ENCODE results near the gene SCN4B. TPM values are rescaled to one million over a fixed set of nuclear protein-coding genes. Genes with fewer than 3 reads are reported as not detected.

SCN4B gene
- total and polyA plus RNA-seq, 2 donors (not counting 3 experiments of a cell fraction or from before 2014, with no cell fraction given): 0.06 to 0.13 TPM

- BruUV-seq (replicated peaks): no TSS peak
- Histone ChIP-seq H3K27ac (ENCODE audit: insufficient read depth, low read depth, low read length) (no peak overlapping the region), H3K4me1 (ENCODE audit: control insufficient read depth, extremely low read depth, insufficient read depth, low read length) (no peaks in the 10 kb centered on the region), H3K27me3 (ENCODE audit: control insufficient read depth in 2 of 2, insufficient read depth in 2 of 2, low read length in 2 of 2) (peaks cover 2 to 6% of the 10 kb centered on the region in 2 experiments), H3K9me1 (replicated peaks; ENCODE audit: control insufficient read depth, extremely low read depth, insufficient read depth, low read length) (no peaks in the 10 kb centered on the region), H2AFZ (ENCODE audit: low read depth, low read length) (no peak overlapping the region), H3K4me3 (replicated peaks in 1 of 3; ENCODE audit: insufficient read depth in 1 of 3, low read depth in 1 of 3, low read length in 3 of 3) (no peak overlapping the region), H3K9me3 (replicated peaks; ENCODE audit: control insufficient read depth, insufficient read depth, low read length) (no peaks in the 10 kb centered on the region), H3K9ac (replicated peaks; ENCODE audit: extremely low read depth, insufficient read depth, low read length) (no peak overlapping the region), H3K79me2 (ENCODE audit: control insufficient read depth, insufficient read depth, low read length) (no peaks in the 10 kb centered on the region), H3K36me3 (ENCODE audit: control insufficient read depth in 2 of 2, extremely low read depth in 1 of 2, insufficient read depth in 2 of 2, low read length in 2 of 2) (no peaks in the 10 kb centered on the region), H3K4me2 (ENCODE audit: insufficient read depth, low read length) (no peak overlapping the region), H4K20me1 (replicated peaks; ENCODE audit: control insufficient read depth, extremely low read depth, insufficient read depth, low read length) (no peaks in the 10 kb centered on the region)
- intact Hi-C loops (cut with micrococcal nuclease) (no loop called here), dilution Hi-C loops (cut with MboI; ENCODE audit: extremely low pct_ligation_motif_present, low sequenced_read_pairs) (no loop called here)
- no peak for TF ChIP-seq EZH2 (IDR thresholded peaks at IDR 0.05; ENCODE audit: borderline replicate concordance, low read depth, low read length, severe bottlenecking)
- TF ChIP-seq MAX (IDR thresholded peaks at IDR 0.05; ENCODE audit: insufficient read depth, insufficient read length): no peak
- no peak for TF ChIP-seq FOS (IDR thresholded peaks at IDR 0.05; ENCODE audit: borderline replicate concordance, insufficient read depth, low read length)
- TF ChIP-seq JUN (IDR thresholded peaks at IDR 0.05; ENCODE audit: borderline replicate concordance, insufficient read depth, insufficient read length, low read depth): no peak
- TF ChIP-seq MYC (IDR thresholded peaks at IDR 0.05; ENCODE audit: low read depth, low read length): no peak
- no peak for TF ChIP-seq POLR2AphosphoS5 (IDR thresholded peaks at IDR 0.05; ENCODE audit: insufficient read depth, low read depth, low read length)
- TF ChIP-seq GATA2 (IDR thresholded peaks at IDR 0.05; ENCODE audit: insufficient read depth, insufficient read length, low read depth, low read length): no peak
- no peak for TF ChIP-seq CTCF (IDR thresholded peaks at IDR 0.05; ENCODE audit: extremely low read depth in 1 of 2, insufficient read depth in 1 of 2, low read depth in 1 of 2, low read length in 2 of 2)
- no peak for TF ChIP-seq POLR2A (IDR thresholded peaks at IDR 0.05; ENCODE audit: low read depth, low read length)
- no peak for DNase-seq (ENCODE audit: low read depth, low spot score)
- no peak for FAIRE-seq
- ChIA-PET CTCF (interaction anchor here (0.8 kb wide), 1 partner anchor 42 kb away, joined by 3 read pairs; no protein-coding TSS in a partner anchor), POLR2A (no interaction called here)
These were observed 57.1 kb downstream of the SCN4B start for GRCh38 chr11:118095493-118095892.
